Left kidney (tissue), 2 donors: Measurements from ENCODE around the gene COBL. TPM values are rescaled to one million over a fixed set of nuclear protein-coding genes. Genes with fewer than 3 reads are reported as not detected.

ENCODE experiments used
- DNase-seq: peaks from one replicate; pipeline ENCODE4 v3.0.0-alpha.2; 2013
- polyA plus RNA-seq: library from polyadenylated mRNA; unstranded; fragments of 120-200 nt; gene quantifications from one replicate; pipeline ENCODE4 v1.2.1, GENCODE V29; 2013; ENCODE audit not compliant: insufficient read length

The COBL gene
- polyA plus RNA-seq, 1 donor, result 24.9 TPM

GRCh38 chr7:51118628-51119027, 198.0 kb downstream of the COBL start:
- DNase-seq, result no peak

GRCh38 chr7:51114501-51114900, 202.1 kb downstream of the COBL start:
- no peak for DNase-seq

- no peak for DNase-seq
Observed at GRCh38 chr7:51113962-51114361, 202.6 kb downstream of the COBL start.

GRCh38 chr7:51113560-51113959, 203.0 kb downstream of the COBL start:
- DNase-seq, result no peak

- DNase-seq, result no peak
Observed at GRCh38 chr7:51111241-51111940, 205.2 kb downstream of the COBL start.

GRCh38 chr7:51108134-51108533, 208.5 kb downstream of the COBL start:
- DNase-seq, result no peak

GRCh38 chr7:51104278-51104677, 212.3 kb downstream of the COBL start:
- DNase-seq, result no peak

GRCh38 chr7:51103718-51104117, 212.9 kb downstream of the COBL start:
- no peak for DNase-seq

- DNase-seq, result no peak
Observed at GRCh38 chr7:51102828-51103227, 213.8 kb downstream of the COBL start.

- DNase-seq, result no peak
Observed at GRCh38 chr7:51101111-51101757, 215.4 kb downstream of the COBL start.

- DNase-seq, result no peak
Observed at GRCh38 chr7:51090411-51090810, 226.2 kb downstream of the COBL start.

- DNase-seq, result no peak
Observed at GRCh38 chr7:51085034-51085692, 231.4 kb downstream of the COBL start.

- DNase-seq, result no peak
Observed at GRCh38 chr7:51084121-51084520, 232.5 kb downstream of the COBL start.

- DNase-seq, result no peak
Observed at GRCh38 chr7:51082940-51083533, 233.6 kb downstream of the COBL start.

GRCh38 chr7:51082096-51082840, 234.3 kb downstream of the COBL start:
- DNase-seq, result no peak

GRCh38 chr7:51081270-51081890, 235.2 kb downstream of the COBL start:
- DNase-seq, result no peak

- DNase-seq, result no peak
Observed at GRCh38 chr7:51080622-51081269, 235.9 kb downstream of the COBL start.

GRCh38 chr7:51080216-51080615, 236.4 kb downstream of the COBL start:
- DNase-seq, result no peak

- DNase-seq, result no peak
Observed at GRCh38 chr7:51079494-51079893, 237.1 kb downstream of the COBL start.

- DNase-seq, result no peak
Observed at GRCh38 chr7:51078653-51079052, 238.0 kb downstream of the COBL start.

GRCh38 chr7:51077987-51078370, 238.6 kb downstream of the COBL start:
- DNase-seq, result no peak
